K562 (cell line): ENCODE data around the gene S100A6. TPM values are rescaled to one million over a fixed set of nuclear protein-coding genes. Genes with fewer than 3 reads are reported as not detected.
A peak's percentile ranks its signal among the peaks of the same experiment; 100 is the strongest.

ENCODE experiments used
- ATAC-seq: fragments of 200-7000 bp; cut with Tn5 transposase; 3 replicates; pipeline ENCODE4 v1.9.1; 2020; ENCODE audit warnings: moderate library complexity
- BruUV-seq: library from RNA; stranded (reverse); fragments of 400-500 nt; replicated peaks from 2 replicates; lab custom pipeline; 2021; lab: Mats Ljungman, UMichigan
- CTCF ChIA-PET: fragments of 300-600 bp; formaldehyde crosslinking; extraction: SDS; loops from one replicate; lab custom pipeline; 2021; ENCODE audit warnings: low intra/inter-chr PET ratio; lab: Yijun Ruan, JAX
- POLR2A ChIA-PET: fragments of 300-600, 350-650 bp; sonication (Branson Sonifier 250); formaldehyde crosslinking; extraction: SDS; loops from one replicate; lab custom pipeline; 2021; ENCODE audit warnings: antibody characterized with exemption, inconsistent platforms; lab: Yijun Ruan, JAX
- DNase-seq, 4 experiments: peaks; one replicate each; pipeline versions ENCODE4 v3.0.0 to v3.0.0-alpha.2; 2011 to 2018; ENCODE audit warnings: low spot score in 3 of 4, mixed read lengths in 3 of 4; ENCODE audit errors: extremely low read depth in 1 of 4
- FAIRE-seq: peaks from 2 replicates; lab custom pipeline; 2011; peaks lifted over from hg19 to GRCh38; lab: Jason Lieb, UNC
- H2AFZ ChIP-seq: 2 replicates; pipeline ENCODE4 v1.6.0; 2011; ENCODE audit warnings: low read depth, low read length, control low read depth, inconsistent platforms
- H3K27ac ChIP-seq: fragments of 200-600 bp; 3 replicates; pipeline ENCODE4 v1.8.0; 2011; ENCODE audit warnings: low read depth, mild to moderate bottlenecking, control low read depth, inconsistent platforms, low read length, moderate library complexity, mixed read lengths; ENCODE audit errors: extremely low read depth
- H3K27me3 ChIP-seq, 2 experiments: fragments of 300-600 bp in 1 of 2; 2 replicates in 1 of 2; 3 replicates in 1 of 2; pipeline versions ENCODE4 v1.6.0 to v1.8.0; 2011; ENCODE audit warnings: inconsistent platforms in 2 of 2, low read length in 2 of 2, mild to moderate bottlenecking in 1 of 2, mixed read lengths in 1 of 2, moderate library complexity in 1 of 2; ENCODE audit not compliant: control insufficient read depth in 2 of 2, insufficient read depth in 2 of 2
- H3K36me3 ChIP-seq: fragments of 300-600 bp; 3 replicates; pipeline ENCODE4 v1.8.0; 2011; ENCODE audit warnings: mild to moderate bottlenecking, low read length, inconsistent platforms; ENCODE audit not compliant: control insufficient read depth, insufficient read depth
- H3K4me1 ChIP-seq, 2 experiments: fragments of 200-600 bp in 1 of 2; replicated peaks in 1 of 2; 2 replicates in 1 of 2; 3 replicates in 1 of 2; pipeline versions ENCODE4 v1.5.1 to v1.8.0; 2011; ENCODE audit warnings: inconsistent platforms in 2 of 2, low read length in 2 of 2, mild to moderate bottlenecking in 1 of 2, mixed read lengths in 1 of 2, moderate library complexity in 1 of 2; ENCODE audit not compliant: control insufficient read depth in 2 of 2, insufficient read depth in 2 of 2
- H3K4me2 ChIP-seq: 2 replicates; pipeline ENCODE4 v1.6.1; 2011; ENCODE audit warnings: low read length, control low read depth, inconsistent platforms, mixed read lengths; ENCODE audit not compliant: insufficient read depth
- H3K4me3 ChIP-seq: fragments of 200-600 bp; sonication (generic), shearing (Covaris generic); 2 replicates; pipeline ENCODE4 v1.5.1; 2016; ENCODE audit warnings: control low read depth, inconsistent platforms
- H3K79me2 ChIP-seq: fragments of 200-600 bp; 3 replicates; pipeline ENCODE4 v1.8.0; 2011; ENCODE audit warnings: low read length, inconsistent platforms; ENCODE audit not compliant: control insufficient read depth, insufficient read depth
- H3K9ac ChIP-seq, 2 experiments: 2 replicates each; pipeline versions ENCODE4 v1.6.0 to v1.6.1; 2011; ENCODE audit warnings: low read depth in 2 of 2, low read length in 2 of 2, control low read depth in 1 of 2, inconsistent platforms in 1 of 2, mild to moderate bottlenecking in 1 of 2, mixed read lengths in 1 of 2; ENCODE audit not compliant: insufficient read depth in 1 of 2
- H3K9me1 ChIP-seq: one replicate; pipeline ENCODE4 v1.6.0; 2011; ENCODE audit warnings: inconsistent platforms, mild to moderate bottlenecking, low read length, moderate library complexity; ENCODE audit not compliant: control insufficient read depth, insufficient read depth
- H3K9me3 ChIP-seq: replicated peaks from 2 replicates; pipeline ENCODE4 v1.5.1; 2011; ENCODE audit warnings: low read depth, low read length, inconsistent platforms; ENCODE audit not compliant: control insufficient read depth, insufficient read depth
- H4K20me1 ChIP-seq: replicated peaks from 2 replicates; pipeline ENCODE4 v1.6.1; 2011; ENCODE audit warnings: low read length, inconsistent platforms, mixed read lengths; ENCODE audit not compliant: control insufficient read depth, insufficient read depth
- HNRNPUL1 ChIP-seq: fragments of 200-400 bp; formaldehyde crosslinking; IDR thresholded peaks from 2 replicates; pipeline ENCODE4 v1.6.1; 2017; ENCODE audit warnings: low read length
- PBX2 ChIP-seq, 2 experiments: IDR thresholded peaks in 1 of 2; conservative IDR thresholded peaks in 1 of 2; 2 replicates each; pipeline ENCODE4 v1.6.1; 2016; ENCODE audit warnings: low read depth in 2 of 2, mild to moderate bottlenecking in 1 of 2, missing compliant biosample characterization in 1 of 2, missing genetic modification characterization in 1 of 2, moderate library complexity in 1 of 2
- WGBS: fragments of 100-300 bp; shearing (Covaris generic); methylation state at CpG from one replicate; pipeline ENCODE4 v1.1.6; 2016; ENCODE audit warnings: low coverage, mixed read lengths; ENCODE audit not compliant: insufficient coverage; ENCODE audit errors: missing lambda C conversion rate; 5-methylcytosine and 5-hydroxymethylcytosine counted together
- in situ Hi-C: fragments of 300-500 bp; cut with MboI; formaldehyde crosslinking; loops from 4 replicates; pipeline ENCODE4 v1.15.0; 2018; ENCODE audit warnings: inconsistent platforms, mixed read lengths
- intact Hi-C: fragments of 100-400 bp; cut with micrococcal nuclease; formaldehyde crosslinking; loops from 2 replicates; pipeline ENCODE4 v1.14.2; 2022
- polyA plus RNA-seq, 8 experiments: library from polyadenylated mRNA; depleted of rRNA in 4 of 8; stranded (reverse) in 5 of 8; unstranded in 3 of 8; fragments of >200 nt; fragmentation: Nextera tagmentation in 2 of 8; fragmentation: Illumina TruSeq in 1 of 8; extraction: Ambion mirVana in 2 of 8; extraction: Trizol in 1 of 8; gene quantifications; 2 replicates each; pipeline versions ENCODE4 v1.2.1 to v1.2.3, GENCODE V29; 2011 to 2014; ENCODE audit warnings: inconsistent platforms in 1 of 8, missing spikeins in 1 of 8
- total RNA-seq, 7 experiments: library from RNA; depleted of rRNA in 6 of 7; stranded (reverse); fragments of >200 nt in 6 of 7; fragmentation: Illumina TruSeq in 2 of 7; extraction: Trizol in 2 of 7; gene quantifications; 2 replicates each; pipeline versions ENCODE4 v1.2.1 to v1.2.3, GENCODE V29; 2011 to 2021; ENCODE audit warnings: low replicate concordance in 1 of 7
- TF ChIP-seq, protein P1 (sequence below): fragments of 450-650 bp; formaldehyde crosslinking; IDR thresholded peaks from 2 replicates; pipeline ENCODE4 v1.4.0; 2020; ENCODE audit warnings: mild to moderate bottlenecking, moderate library complexity
- TF ChIP-seq, protein P2 (sequence below): sonication (generic); formaldehyde crosslinking; IDR thresholded peaks from 2 replicates; pipeline ENCODE4 v1.8.1; 2023; ENCODE audit warnings: mild to moderate bottlenecking, missing genetic modification reagents

S100A6 gene
- total and polyA plus RNA-seq, 9 of the 15 experiments (the other 6 are each of a cell fraction or from before 2014, with no cell fraction given): 9.8 to 66.5 (median 23.2) TPM

GRCh38 chr1:153550827-153551500 is 15.2 kb upstream of the S100A6 start:
- no peaks in the 10 kb centered on the region for H4K20me1 ChIP-seq
- H3K79me2 ChIP-seq: no peaks in the 10 kb centered on the region
- no peak overlapping the region for H3K4me3 ChIP-seq
- FAIRE-seq (no peak), ATAC-seq (no peak), DNase-seq (no peak)
- in situ Hi-C loops (no loop called here), intact Hi-C loops (no loop called here)
- no peaks in the 10 kb centered on the region for H3K27me3 ChIP-seq
- ChIA-PET POLR2A (interaction anchor here (0.6 to 1.4 kb wide), 6 partner anchors 9 to 42 kb away, joined by 3 to 8 read pairs (median 3); no protein-coding TSS in a partner anchor), CTCF (interaction anchor here (0.6 kb wide), 1 partner anchor 18 kb away, joined by 3 read pairs; no protein-coding TSS in a partner anchor)
- H3K27ac ChIP-seq: no peak overlapping the region
- BruUV-seq: no TSS peak
- H3K4me1 ChIP-seq: peaks cover 37 to 45% of the 10 kb centered on the region in 2 experiments; a peak in 4 of 5 replicates
- no peaks in the 10 kb centered on the region for H3K36me3 ChIP-seq
- WGBS: 45% methylated on average over 10 of the region's 10 CpGs
- peak overlapping the region in 1 of 2 experiments; percentile 50; a peak in 2 of 4 replicates for H3K9ac ChIP-seq
- TF ChIP-seq PBX2 (CRISPR knock-in tag; IDR thresholded peaks at IDR 0.05; ENCODE audit: low read depth): no peak
- no peak for TF ChIP-seq PBX2 (tag; conservative IDR thresholded peaks at IDR 0.05; ENCODE audit: low read depth)
- TF ChIP-seq, protein P1, sequence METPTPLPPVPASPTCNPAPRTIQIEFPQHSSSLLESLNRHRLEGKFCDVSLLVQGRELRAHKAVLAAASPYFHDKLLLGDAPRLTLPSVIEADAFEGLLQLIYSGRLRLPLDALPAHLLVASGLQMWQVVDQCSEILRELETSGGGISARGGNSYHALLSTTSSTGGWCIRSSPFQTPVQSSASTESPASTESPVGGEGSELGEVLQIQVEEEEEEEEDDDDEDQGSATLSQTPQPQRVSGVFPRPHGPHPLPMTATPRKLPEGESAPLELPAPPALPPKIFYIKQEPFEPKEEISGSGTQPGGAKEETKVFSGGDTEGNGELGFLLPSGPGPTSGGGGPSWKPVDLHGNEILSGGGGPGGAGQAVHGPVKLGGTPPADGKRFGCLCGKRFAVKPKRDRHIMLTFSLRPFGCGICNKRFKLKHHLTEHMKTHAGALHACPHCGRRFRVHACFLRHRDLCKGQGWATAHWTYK (CRISPR knock-in tag): no peak
- TF ChIP-seq, protein P2, sequence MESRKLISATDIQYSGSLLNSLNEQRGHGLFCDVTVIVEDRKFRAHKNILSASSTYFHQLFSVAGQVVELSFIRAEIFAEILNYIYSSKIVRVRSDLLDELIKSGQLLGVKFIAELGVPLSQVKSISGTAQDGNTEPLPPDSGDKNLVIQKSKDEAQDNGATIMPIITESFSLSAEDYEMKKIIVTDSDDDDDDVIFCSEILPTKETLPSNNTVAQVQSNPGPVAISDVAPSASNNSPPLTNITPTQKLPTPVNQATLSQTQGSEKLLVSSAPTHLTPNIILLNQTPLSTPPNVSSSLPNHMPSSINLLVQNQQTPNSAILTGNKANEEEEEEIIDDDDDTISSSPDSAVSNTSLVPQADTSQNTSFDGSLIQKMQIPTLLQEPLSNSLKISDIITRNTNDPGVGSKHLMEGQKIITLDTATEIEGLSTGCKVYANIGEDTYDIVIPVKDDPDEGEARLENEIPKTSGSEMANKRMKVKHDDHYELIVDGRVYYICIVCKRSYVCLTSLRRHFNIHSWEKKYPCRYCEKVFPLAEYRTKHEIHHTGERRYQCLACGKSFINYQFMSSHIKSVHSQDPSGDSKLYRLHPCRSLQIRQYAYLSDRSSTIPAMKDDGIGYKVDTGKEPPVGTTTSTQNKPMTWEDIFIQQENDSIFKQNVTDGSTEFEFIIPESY (CRISPR knock-in tag): peak; percentile 34; the same call in 1 of the 2 replicates
- TF ChIP-seq HNRNPUL1: no peak
- H3K4me2 ChIP-seq: no peak overlapping the region
- H2AFZ ChIP-seq: peak overlapping the region; percentile 63
- H3K9me3 ChIP-seq: no peaks in the 10 kb centered on the region
- no peaks in the 10 kb centered on the region for H3K9me1 ChIP-seq
